CD4-positive, CD25-positive, alpha-beta regulatory T cell (primary cell): ENCODE measurements around the gene WDR27. TPM values are rescaled to one million over a fixed set of nuclear protein-coding genes. Genes with fewer than 3 reads are reported as not detected.
"Not testable (repeated sequence)": the region's sequence is repeated elsewhere in the genome, so short reads cannot be mapped to it uniquely, and the experiment has no call there.

Experiments
- ATAC-seq, 2 donors: fragments of 150-1000 bp; cut with Tn5 transposase; one replicate each; pipeline ENCODE4 v1.10.0; 2021; ENCODE audit warnings: low read depth in 2 of 2, moderate number of reproducible peaks in 2 of 2, moderate library complexity in 1 of 2
- DNase-seq, 3 donors: peaks; one replicate each; pipeline versions ENCODE4 v3.0.0 to v3.0.0-alpha.2; 2012 to 2022; ENCODE audit warnings: mixed read lengths in 1 of 3
- H3K27ac ChIP-seq: one replicate; pipeline ENCODE4 v1.7.0; 2013; ENCODE audit warnings: mild to moderate bottlenecking, low read length; ENCODE audit not compliant: insufficient read depth, poor library complexity, severe bottlenecking
- H3K27me3 ChIP-seq: one replicate; pipeline ENCODE4 v1.7.0; 2013; ENCODE audit warnings: low read length; ENCODE audit not compliant: control insufficient read depth, insufficient read depth
- H3K36me3 ChIP-seq: one replicate; pipeline ENCODE4 v1.7.0; 2013; ENCODE audit warnings: mild to moderate bottlenecking, low read length, moderate library complexity; ENCODE audit not compliant: control insufficient read depth, insufficient read depth
- H3K4me1 ChIP-seq: 2 replicates; pipeline ENCODE4 v1.7.0; 2013; ENCODE audit warnings: mild to moderate bottlenecking, low read length; ENCODE audit not compliant: insufficient read depth, control insufficient read depth, poor library complexity, severe bottlenecking
- H3K4me3 ChIP-seq: one replicate; pipeline ENCODE4 v1.7.0; 2013; ENCODE audit warnings: low read depth, mild to moderate bottlenecking, low read length, moderate library complexity
- H3K9me3 ChIP-seq, 2 experiments: 1 replicate in 1 of 2; 2 replicates in 1 of 2; pipeline ENCODE4 v1.7.0; 2013; ENCODE audit warnings: low read length in 2 of 2, mild to moderate bottlenecking in 1 of 2, moderate library complexity in 1 of 2; ENCODE audit not compliant: control insufficient read depth in 2 of 2
- H3K27ac Mint-ChIP-seq, 3 donors: one replicate each; pipeline ENCODE4 v1.8.0; 2020 to 2022; ENCODE audit warnings: mild to moderate bottlenecking in 3 of 3, mixed read lengths in 3 of 3, moderate library complexity in 2 of 3
- H3K27me3 Mint-ChIP-seq: one replicate; pipeline ENCODE4 v1.8.0; 2022; ENCODE audit warnings: mild to moderate bottlenecking, mixed read lengths
- H3K36me3 Mint-ChIP-seq: one replicate; pipeline ENCODE4 v1.8.0; 2020; ENCODE audit warnings: mixed read lengths
- H3K4me1 Mint-ChIP-seq, 4 donors: one replicate each; pipeline ENCODE4 v1.8.0; 2020 to 2022; ENCODE audit warnings: mixed read lengths in 4 of 4, mild to moderate bottlenecking in 1 of 4
- H3K4me3 Mint-ChIP-seq, 4 donors: one replicate each; pipeline ENCODE4 v1.8.0; 2020 to 2022; ENCODE audit warnings: mild to moderate bottlenecking in 4 of 4, mixed read lengths in 4 of 4, moderate library complexity in 3 of 4
- H3K9me3 Mint-ChIP-seq, 7 donors: one replicate each; pipeline ENCODE4 v1.8.0; 2020 to 2022; ENCODE audit warnings: mixed read lengths in 7 of 7, mild to moderate bottlenecking in 3 of 7, moderate library complexity in 2 of 7
- polyA plus RNA-seq, 4 donors: library from polyadenylated mRNA; unstranded; fragments of 300-500 nt; fragmentation: Illumina TruSeq; gene quantifications; one replicate each; pipeline ENCODE4 v1.2.3, GENCODE V29; 2021
- total RNA-seq: library from RNA; stranded (reverse); gene quantifications from one replicate; pipeline ENCODE4 v1.2.3, GENCODE V29; 2022

The WDR27 gene
- total and polyA plus RNA-seq, 5 donors from 2014 or later = 3.7 to 30.7 (median 5.1) TPM

DNA sequence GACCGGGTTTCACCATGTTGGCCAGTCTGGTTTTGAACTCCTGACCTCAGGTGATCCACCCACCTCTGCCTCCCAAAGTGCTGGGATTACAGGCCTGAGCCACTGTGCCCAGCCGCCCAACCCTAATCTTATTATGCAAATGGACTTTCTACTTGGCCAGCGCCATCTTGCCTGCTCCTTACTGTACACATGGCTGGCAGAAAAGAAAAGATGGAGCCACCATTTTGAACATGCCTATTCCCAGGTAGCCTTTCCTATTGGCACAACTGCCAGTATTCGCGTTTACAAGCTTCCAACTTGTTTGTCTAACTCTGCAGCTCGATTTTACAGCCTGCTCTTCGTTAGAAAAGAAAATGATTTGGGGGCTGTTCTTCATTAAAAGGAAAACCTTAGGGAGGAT is 84.3 kb downstream of the WDR27 start:
- Mint-ChIP-seq H3K4me1 (peaks cover 0 to 6% (median 0%) of the 10 kb centered on the region in 4 donors), H3K27ac (no peak overlapping the region), H3K27me3 (peaks cover 5% of the 10 kb centered on the region), H3K9me3 (peaks cover 0 to 10% (median 0%) of the 10 kb centered on the region in 7 donors), H3K36me3 (peaks cover 4% of the 10 kb centered on the region), H3K4me3 (no peak overlapping the region)
- H3K27me3 ChIP-seq = no peaks in the 10 kb centered on the region
- no peaks in the 10 kb centered on the region for H3K4me1 ChIP-seq
- no peak overlapping the region for H3K4me3 ChIP-seq
- no peak for ATAC-seq
- H3K27ac ChIP-seq = no peak overlapping the region
- DNase-seq = no peak
- no peaks in the 10 kb centered on the region for H3K36me3 ChIP-seq
- H3K9me3 ChIP-seq = no peaks in the 10 kb centered on the region

DNA sequence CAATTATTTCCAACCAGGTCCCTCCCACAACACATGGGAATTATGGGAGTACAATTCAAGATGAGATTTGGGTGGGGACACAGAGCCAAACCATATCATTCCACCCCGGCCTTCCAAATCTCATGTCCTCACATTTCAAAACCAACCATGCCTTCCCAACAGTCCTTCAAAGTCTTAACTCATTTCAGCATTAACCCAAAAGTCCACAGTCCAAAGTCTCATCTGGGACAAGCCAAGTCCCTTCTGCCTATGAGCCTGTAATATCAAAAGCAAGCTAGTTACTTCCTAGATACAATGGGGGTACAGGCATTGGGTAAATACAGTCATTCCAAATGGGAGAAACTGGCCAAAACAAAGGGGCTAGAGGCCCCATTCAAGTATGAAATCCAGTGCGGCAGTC is 93.2 kb downstream of the WDR27 start:
- not testable (repeated sequence) for ATAC-seq, H3K36me3 ChIP-seq, H3K27ac Mint-ChIP-seq, H3K27ac ChIP-seq, H3K4me1 Mint-ChIP-seq, H3K4me3 Mint-ChIP-seq, H3K27me3 ChIP-seq, H3K9me3 ChIP-seq, H3K27me3 Mint-ChIP-seq, DNase-seq, H3K4me3 ChIP-seq, H3K4me1 ChIP-seq
- peaks cover 35% of the 10 kb centered on the region for H3K36me3 Mint-ChIP-seq
- peaks cover 0 to 13% (median 7%) of the 10 kb centered on the region in 7 donors for H3K9me3 Mint-ChIP-seq

DNA sequence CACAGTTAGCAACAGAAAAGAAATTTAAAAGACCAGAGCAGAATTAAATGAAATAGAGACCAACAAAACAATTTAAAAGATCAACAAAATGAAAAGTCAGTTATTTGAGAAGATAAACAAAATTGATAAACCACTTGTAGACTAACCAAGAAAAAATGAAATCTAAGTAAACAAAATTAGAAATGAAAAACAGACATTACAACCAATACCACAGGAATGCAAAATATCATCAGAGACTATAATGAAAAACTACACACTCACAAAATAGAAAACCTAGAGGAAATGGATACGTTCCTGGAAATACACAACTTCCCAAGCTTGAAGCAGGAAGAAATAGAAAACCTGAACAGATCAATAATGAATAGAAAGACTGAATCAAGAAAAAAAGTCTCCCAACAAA is 97.8 kb downstream of the WDR27 start:
- Mint-ChIP-seq H3K27ac (no peak overlapping the region), H3K27me3 (no peaks in the 10 kb centered on the region), H3K4me3 (peak overlapping the region in 1 of 4 donors; percentile 79), H3K4me1 (no peaks in the 10 kb centered on the region), H3K36me3 (peaks cover 54% of the 10 kb centered on the region), H3K9me3 (peaks cover 0 to 13% (median 8%) of the 10 kb centered on the region in 7 donors)
- Histone ChIP-seq H3K9me3 (no peaks in the 10 kb centered on the region), H3K4me1 (no peaks in the 10 kb centered on the region), H3K27ac (no peak overlapping the region), H3K27me3 (no peaks in the 10 kb centered on the region), H3K4me3 (no peak overlapping the region), H3K36me3 (no peaks in the 10 kb centered on the region)
- DNase-seq (no peak), ATAC-seq (no peak)

DNA sequence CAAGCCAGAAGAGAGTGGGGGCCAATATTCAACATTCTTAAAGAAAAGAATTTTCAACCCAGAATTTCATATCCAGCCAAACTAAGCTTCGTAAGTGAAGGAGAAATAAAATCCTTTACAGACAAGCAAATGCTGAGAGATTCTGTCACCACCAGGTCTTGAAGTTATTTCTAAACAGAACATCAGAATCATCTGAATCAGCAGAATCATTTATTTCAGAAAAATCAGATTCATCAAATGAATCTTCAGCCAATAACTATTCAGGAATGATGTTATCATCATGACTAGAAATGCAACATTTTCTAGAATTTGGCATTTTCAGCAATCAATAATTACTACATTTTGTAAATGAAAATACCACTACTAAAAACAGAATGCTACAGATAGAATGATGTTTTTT is 100.7 kb downstream of the WDR27 start:
- DNase-seq = not testable (repeated sequence)

DNA sequence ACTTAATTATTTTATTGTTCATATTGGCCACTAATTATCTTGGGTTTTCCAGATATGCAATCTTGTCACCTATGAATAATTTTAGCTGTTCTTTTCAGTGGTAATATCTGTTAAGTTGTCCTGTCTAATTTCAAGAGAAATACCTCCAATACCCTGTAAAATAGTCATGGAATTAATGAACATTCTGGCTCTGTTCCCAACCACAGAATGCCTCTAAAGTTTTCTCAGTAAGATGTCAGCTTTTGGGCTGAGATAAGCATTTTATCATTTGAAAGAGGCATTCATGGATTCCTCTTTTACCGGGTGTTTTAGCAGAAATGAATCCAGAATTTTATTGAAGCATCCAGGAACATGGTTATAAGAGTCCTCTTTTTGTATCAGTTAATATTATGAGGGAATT is 109.3 kb downstream of the WDR27 start:
- no peaks in the 10 kb centered on the region for H3K27me3 Mint-ChIP-seq
- H3K4me3 ChIP-seq = no peak overlapping the region

More for the DNA sequence above, 100.7 kb downstream of the WDR27 start:
- not testable (repeated sequence) for H3K27me3 ChIP-seq, H3K9me3 ChIP-seq, H3K4me3 Mint-ChIP-seq, H3K27ac ChIP-seq, H3K27ac Mint-ChIP-seq, H3K4me1 Mint-ChIP-seq, H3K27me3 Mint-ChIP-seq, H3K36me3 ChIP-seq, ATAC-seq, H3K4me1 ChIP-seq, H3K4me3 ChIP-seq
- Mint-ChIP-seq H3K9me3 (peaks cover 2 to 14% (median 11%) of the 10 kb centered on the region in 7 donors), H3K36me3 (peaks cover 48% of the 10 kb centered on the region)

DNA sequence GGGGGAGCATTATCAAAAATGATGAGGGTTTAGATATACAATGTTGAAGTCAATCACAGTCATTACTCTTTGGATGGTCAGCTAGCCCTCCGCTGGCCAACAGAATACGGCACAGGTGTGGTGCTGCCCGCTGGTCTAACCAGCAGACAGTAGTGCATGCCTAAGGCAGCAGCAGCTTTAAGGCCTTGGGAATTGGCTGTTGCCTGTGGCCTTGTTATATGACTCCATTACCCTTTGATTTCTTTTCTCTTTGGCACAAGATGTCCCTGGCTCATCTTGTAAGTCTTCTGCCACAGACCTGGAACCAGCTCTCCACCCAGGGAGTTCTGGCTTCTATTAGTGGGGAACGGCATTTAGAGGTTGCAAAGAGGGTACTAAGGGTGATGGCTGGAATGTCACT is 110.2 kb downstream of the WDR27 start:
- Histone ChIP-seq H3K4me3 (no peak overlapping the region), H3K4me1 (peaks cover 11% of the 10 kb centered on the region), H3K9me3 (no peaks in the 10 kb centered on the region), H3K27me3 (no peaks in the 10 kb centered on the region), H3K36me3 (no peaks in the 10 kb centered on the region), H3K27ac (no peak overlapping the region)
- Mint-ChIP-seq H3K4me3 (no peak overlapping the region), H3K4me1 (peaks cover 11 to 21% (median 15%) of the 10 kb centered on the region in 4 donors), H3K27ac (peak overlapping the region in 1 of 3 donors; percentile 63), H3K9me3 (peaks cover 0 to 3% (median 0%) of the 10 kb centered on the region in 7 donors), H3K36me3 (peaks cover 5% of the 10 kb centered on the region), H3K27me3 (no peaks in the 10 kb centered on the region)
- no peak for ATAC-seq
- no peak for DNase-seq

More for the DNA sequence above, 109.3 kb downstream of the WDR27 start:
- no peak for ATAC-seq
- Mint-ChIP-seq H3K4me1 (peaks cover 11 to 21% (median 15%) of the 10 kb centered on the region in 4 donors), H3K9me3 (peaks cover 0 to 8% (median 2%) of the 10 kb centered on the region in 7 donors), H3K36me3 (peaks cover 5% of the 10 kb centered on the region), H3K4me3 (no peak overlapping the region), H3K27ac (no peak overlapping the region)
- Histone ChIP-seq H3K9me3 (peaks cover 0 to 4% of the 10 kb centered on the region in 2 experiments), H3K27me3 (no peaks in the 10 kb centered on the region), H3K36me3 (no peaks in the 10 kb centered on the region), H3K27ac (no peak overlapping the region), H3K4me1 (peaks cover 11% of the 10 kb centered on the region)
- no peak for DNase-seq

DNA sequence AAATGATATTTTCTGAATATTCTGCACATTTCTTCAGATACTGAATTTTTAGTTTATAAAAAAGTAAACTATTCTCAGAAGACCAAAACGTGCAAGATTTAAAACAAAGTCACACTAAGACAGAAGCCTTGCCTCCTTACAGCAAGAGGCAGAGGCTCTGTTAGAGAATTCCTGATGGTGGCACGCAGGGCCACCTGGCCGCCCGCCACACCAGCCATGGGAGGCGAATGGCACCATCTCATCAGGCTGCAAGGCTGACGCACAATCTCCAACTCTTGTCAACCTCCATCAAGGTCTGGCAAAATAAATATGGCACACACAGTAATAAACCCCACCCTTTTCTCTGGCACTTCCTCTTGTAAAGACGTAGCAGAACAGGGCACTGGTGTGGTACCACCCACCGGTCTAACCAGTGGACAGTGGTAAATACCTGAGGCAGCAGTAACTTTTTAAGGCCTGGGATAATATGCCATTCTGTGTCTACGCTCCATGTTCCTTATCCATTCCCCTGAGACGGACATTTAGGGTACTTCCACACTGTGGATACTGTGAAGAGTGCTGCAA is 111.4 kb downstream of the WDR27 start:
- Mint-ChIP-seq H3K9me3 (peaks cover 0 to 4% (median 0%) of the 10 kb centered on the region in 7 donors), H3K4me1 (peaks cover 11 to 24% (median 15%) of the 10 kb centered on the region in 4 donors), H3K4me3 (peak overlapping the region in 2 of 4 donors; percentile 2 to 53), H3K27ac (peak overlapping the region in 2 of 3 donors; percentile 63), H3K27me3 (no peaks in the 10 kb centered on the region), H3K36me3 (peaks cover 5% of the 10 kb centered on the region)
- Histone ChIP-seq H3K4me1 (peaks cover 11% of the 10 kb centered on the region), H3K36me3 (no peaks in the 10 kb centered on the region), H3K4me3 (no peak overlapping the region), H3K27ac (no peak overlapping the region), H3K9me3 (no peaks in the 10 kb centered on the region), H3K27me3 (no peaks in the 10 kb centered on the region)
- DNase-seq (no peak), ATAC-seq (no peak)

DNA sequence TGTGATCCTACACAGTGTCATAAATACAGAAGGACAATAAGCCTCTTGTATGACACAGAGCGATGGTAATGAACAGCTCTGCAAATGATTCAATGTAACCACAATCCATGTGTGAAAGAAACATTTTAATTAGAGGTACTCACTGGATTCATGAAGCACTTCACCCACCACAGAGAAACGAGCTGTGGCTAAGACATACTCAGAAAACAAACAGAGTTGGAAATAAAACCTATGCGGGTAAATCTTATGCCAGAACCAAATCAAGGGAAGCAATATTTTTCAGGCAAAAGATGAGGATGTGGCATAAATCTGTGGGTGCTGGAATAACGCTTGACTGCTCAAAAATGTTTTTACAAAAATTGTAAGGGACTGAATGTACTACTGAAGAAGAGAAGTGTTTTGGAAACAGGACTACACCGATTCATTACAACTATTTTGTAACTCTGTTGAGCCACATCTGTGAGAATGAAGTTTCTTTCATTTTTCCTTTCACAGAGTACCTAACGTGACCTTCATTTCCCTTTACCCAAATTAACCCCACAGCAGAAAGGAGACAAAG is 112.1 kb downstream of the WDR27 start:
- no peaks in the 10 kb centered on the region for H3K36me3 ChIP-seq
- Mint-ChIP-seq H3K4me1 (peaks cover 11 to 26% (median 18%) of the 10 kb centered on the region in 4 donors), H3K9me3 (peaks cover 0 to 4% (median 0%) of the 10 kb centered on the region in 7 donors), H3K27ac (peak overlapping the region; percentile 60 to 96 (median 63)), H3K36me3 (peaks cover 4% of the 10 kb centered on the region), H3K27me3 (no peaks in the 10 kb centered on the region), H3K4me3 (peak overlapping the region in 3 of 4 donors; percentile 2 to 53 (median 35))
- DNase-seq (peak in 1 of 3 donors; percentile 32), ATAC-seq (peak; percentile 20 to 44)
- peaks cover 13% of the 10 kb centered on the region for H3K4me1 ChIP-seq
- peak overlapping the region; percentile 58 for H3K4me3 ChIP-seq
- H3K9me3 ChIP-seq = no peaks in the 10 kb centered on the region
- peak overlapping the region; percentile 30 for H3K27ac ChIP-seq
- H3K27me3 ChIP-seq = no peaks in the 10 kb centered on the region
